ENCODE results near the gene MAP2K6.
A peak's percentile ranks its signal among the peaks of the same experiment; 100 is the strongest.

The MAP2K6 gene

GRCh38 chr17:69533481-69534234 lies 119.2 kb downstream of the MAP2K6 start:
- Histone ChIP-seq H2BK120ac (ENCODE audit: low read depth, low read length) (no peak overlapping the region), H3K4me3 (ENCODE audit: low read length) (no peak overlapping the region), H3K27me3 (ENCODE audit: insufficient read depth, low read length, poor library complexity) (no peaks in the 10 kb centered on the region), H3K23ac (ENCODE audit: low read length) (no peak overlapping the region), H3K79me2 (ENCODE audit: control insufficient read depth, insufficient read depth, low read length) (no peaks in the 10 kb centered on the region), H3K27ac (ENCODE audit: low read depth, low read length) (no peak overlapping the region), H3K4me1 (ENCODE audit: control insufficient read depth, low read depth, low read length) (no peaks in the 10 kb centered on the region), H3K18ac (ENCODE audit: low read length) (no peak overlapping the region), H3K4me2 (ENCODE audit: low read length) (no peak overlapping the region), H4K5ac (ENCODE audit: low read length) (no peak overlapping the region), H3K79me1 (ENCODE audit: low read length) (no peaks in the 10 kb centered on the region), H3K36me3 (ENCODE audit: control insufficient read depth, insufficient read depth, low read length) (no peaks in the 10 kb centered on the region), H4K8ac (ENCODE audit: low read depth, low read length) (no peak overlapping the region), H2BK15ac (replicated peaks; ENCODE audit: low read depth) (no peak overlapping the region), H3K56ac (ENCODE audit: low read length) (no peak overlapping the region), H3K4ac (ENCODE audit: low read depth, low read length) (no peak overlapping the region), H2BK5ac (ENCODE audit: low read length) (no peak overlapping the region), H3K9ac (ENCODE audit: low read length) (no peak overlapping the region), H2AK5ac (ENCODE audit: low read length) (no peak overlapping the region)
- peak; percentile 3 for DNase-seq
- WGBS (ENCODE audit: extremely low coverage, insufficient coverage, low lambda C conversion rate), result no CpG with 5 or more reads among the region's 11 CpGs

DNA sequence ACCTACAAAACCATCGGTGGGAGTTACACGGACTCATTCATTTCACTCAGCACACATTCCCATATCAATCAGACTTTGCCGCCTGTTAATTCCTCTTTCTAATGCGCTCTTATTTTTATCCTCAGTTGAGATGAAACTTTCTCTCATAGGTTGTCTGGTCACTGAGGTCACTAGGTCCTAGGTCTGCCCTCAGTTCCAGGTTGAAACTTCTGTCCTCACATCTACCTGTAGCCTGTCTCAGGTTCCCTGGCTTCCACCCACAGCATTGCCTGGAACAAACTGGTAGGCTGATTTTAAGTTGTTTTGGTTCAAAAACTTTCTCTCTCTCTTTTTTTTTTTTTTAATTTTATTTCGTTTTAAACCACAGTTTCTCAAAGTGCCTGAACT lies 119.7 kb downstream of the MAP2K6 start:
- Histone ChIP-seq H4K8ac (ENCODE audit: low read depth, low read length) (no peak overlapping the region), H3K56ac (ENCODE audit: low read length) (no peak overlapping the region), H4K5ac (ENCODE audit: low read length) (no peak overlapping the region), H2BK15ac (replicated peaks; ENCODE audit: low read depth) (no peak overlapping the region), H3K4me1 (ENCODE audit: control insufficient read depth, low read depth, low read length) (no peaks in the 10 kb centered on the region), H3K79me1 (ENCODE audit: low read length) (no peaks in the 10 kb centered on the region), H3K18ac (ENCODE audit: low read length) (no peak overlapping the region), H2BK120ac (ENCODE audit: low read depth, low read length) (no peak overlapping the region), H3K79me2 (ENCODE audit: control insufficient read depth, insufficient read depth, low read length) (no peaks in the 10 kb centered on the region), H3K4me3 (ENCODE audit: low read length) (no peak overlapping the region), H3K4ac (ENCODE audit: low read depth, low read length) (no peak overlapping the region), H3K4me2 (ENCODE audit: low read length) (no peak overlapping the region), H2BK5ac (ENCODE audit: low read length) (no peak overlapping the region), H3K27me3 (ENCODE audit: insufficient read depth, low read length, poor library complexity) (no peaks in the 10 kb centered on the region), H3K23ac (ENCODE audit: low read length) (no peak overlapping the region), H3K9ac (ENCODE audit: low read length) (no peak overlapping the region), H3K27ac (ENCODE audit: low read depth, low read length) (no peak overlapping the region), H3K36me3 (ENCODE audit: control insufficient read depth, insufficient read depth, low read length) (no peaks in the 10 kb centered on the region), H2AK5ac (ENCODE audit: low read length) (no peak overlapping the region)
- no peak for DNase-seq
- no CpG with 5 or more reads among the region's 5 CpGs for WGBS (ENCODE audit: extremely low coverage, insufficient coverage, low lambda C conversion rate)

DNA sequence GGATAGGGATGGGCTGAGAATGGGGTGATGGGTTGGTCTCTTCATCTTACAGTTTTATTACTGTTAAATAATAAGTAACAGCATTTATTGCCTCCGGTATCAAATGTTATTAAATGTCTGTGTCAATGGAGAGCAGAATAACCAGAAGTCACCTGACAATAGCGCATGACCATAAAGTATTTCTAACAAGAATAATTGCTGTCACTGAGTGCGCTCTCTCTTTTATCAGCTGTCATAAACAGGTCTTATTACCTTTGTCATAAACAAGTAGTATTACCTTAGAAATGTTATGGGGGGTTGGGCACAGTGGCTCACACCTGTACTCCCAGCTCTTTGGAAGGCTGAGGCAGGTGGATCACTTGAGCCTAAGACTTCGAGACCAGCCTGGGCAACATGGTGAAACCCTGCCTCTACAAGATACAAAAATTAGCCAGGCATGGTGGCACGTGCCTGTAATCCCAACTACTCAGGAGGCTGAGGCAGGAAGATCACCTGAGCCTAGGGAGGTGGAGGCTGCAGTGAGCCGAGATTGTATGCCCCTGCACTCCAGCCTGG lies 120.6 kb downstream of the MAP2K6 start:
- H4K5ac ChIP-seq (ENCODE audit: low read length), result no peak overlapping the region
- no peaks in the 10 kb centered on the region for H3K27me3 ChIP-seq (ENCODE audit: insufficient read depth, low read length, poor library complexity)
- no peak overlapping the region for H2BK5ac ChIP-seq (ENCODE audit: low read length)
- H3K4me2 ChIP-seq (ENCODE audit: low read length), result no peak overlapping the region
- no peaks in the 10 kb centered on the region for H3K79me1 ChIP-seq (ENCODE audit: low read length)
- no peak overlapping the region for H3K27ac ChIP-seq (ENCODE audit: low read depth, low read length)
- no peak overlapping the region for H2BK120ac ChIP-seq (ENCODE audit: low read depth, low read length)
- H3K36me3 ChIP-seq (ENCODE audit: control insufficient read depth, insufficient read depth, low read length), result no peaks in the 10 kb centered on the region
- H3K4me1 ChIP-seq (ENCODE audit: control insufficient read depth, low read depth, low read length), result no peaks in the 10 kb centered on the region
- H3K18ac ChIP-seq (ENCODE audit: low read length), result no peak overlapping the region
- no peak overlapping the region for H3K4me3 ChIP-seq (ENCODE audit: low read length)
- H2BK15ac ChIP-seq (replicated peaks; ENCODE audit: low read depth), result no peak overlapping the region
- no peak for DNase-seq
- no peak overlapping the region for H3K56ac ChIP-seq (ENCODE audit: low read length)
- H2AK5ac ChIP-seq (ENCODE audit: low read length), result no peak overlapping the region
- no peak overlapping the region for H4K8ac ChIP-seq (ENCODE audit: low read depth, low read length)
- H3K9ac ChIP-seq (ENCODE audit: low read length), result no peak overlapping the region
- H3K79me2 ChIP-seq (ENCODE audit: control insufficient read depth, insufficient read depth, low read length), result no peaks in the 10 kb centered on the region
- no peak overlapping the region for H3K4ac ChIP-seq (ENCODE audit: low read depth, low read length)
- H3K23ac ChIP-seq (ENCODE audit: low read length), result no peak overlapping the region
- WGBS (ENCODE audit: extremely low coverage, insufficient coverage, low lambda C conversion rate), result no CpG with 5 or more reads among the region's 6 CpGs

DNA sequence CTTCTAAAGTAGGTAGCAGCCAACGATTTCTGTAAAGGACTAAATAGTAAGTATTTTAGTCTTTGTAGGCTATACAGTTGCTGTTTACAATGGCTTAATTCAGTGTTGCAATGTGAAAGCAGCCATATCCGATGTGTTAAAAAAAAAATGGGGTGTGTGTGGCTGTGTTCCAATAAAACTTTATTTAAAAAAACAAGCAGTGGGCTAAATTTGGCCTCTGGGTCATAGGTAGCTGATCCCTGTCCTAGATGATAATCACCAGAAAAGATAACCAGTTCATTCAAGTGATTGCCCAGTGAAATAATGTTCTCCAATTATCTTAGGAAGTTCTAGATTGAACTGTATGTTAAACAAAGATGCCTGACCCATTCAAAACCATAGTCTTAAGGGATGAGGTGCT lies 124.3 kb downstream of the MAP2K6 start:
- H2BK5ac ChIP-seq (ENCODE audit: low read length), result no peak overlapping the region
- no peak overlapping the region for H4K8ac ChIP-seq (ENCODE audit: low read depth, low read length)
- no peak overlapping the region for H3K56ac ChIP-seq (ENCODE audit: low read length)
- no peaks in the 10 kb centered on the region for H3K79me1 ChIP-seq (ENCODE audit: low read length)
- no peak overlapping the region for H3K27ac ChIP-seq (ENCODE audit: low read depth, low read length)
- H3K9ac ChIP-seq (ENCODE audit: low read length), result no peak overlapping the region
- no peak overlapping the region for H3K4me2 ChIP-seq (ENCODE audit: low read length)
- H3K4ac ChIP-seq (ENCODE audit: low read depth, low read length), result no peak overlapping the region
- no peak overlapping the region for H2AK5ac ChIP-seq (ENCODE audit: low read length)
- no peaks in the 10 kb centered on the region for H3K36me3 ChIP-seq (ENCODE audit: control insufficient read depth, insufficient read depth, low read length)
- H3K23ac ChIP-seq (ENCODE audit: low read length), result no peak overlapping the region
- no CpG with 5 or more reads among the region's 2 CpGs for WGBS (ENCODE audit: extremely low coverage, insufficient coverage, low lambda C conversion rate)
- H3K79me2 ChIP-seq (ENCODE audit: control insufficient read depth, insufficient read depth, low read length), result no peaks in the 10 kb centered on the region
- no peak for DNase-seq
- H4K5ac ChIP-seq (ENCODE audit: low read length), result no peak overlapping the region
- no peak overlapping the region for H3K4me3 ChIP-seq (ENCODE audit: low read length)
- no peak overlapping the region for H2BK15ac ChIP-seq (replicated peaks; ENCODE audit: low read depth)
- no peaks in the 10 kb centered on the region for H3K27me3 ChIP-seq (ENCODE audit: insufficient read depth, low read length, poor library complexity)
- H3K4me1 ChIP-seq (ENCODE audit: control insufficient read depth, low read depth, low read length), result no peaks in the 10 kb centered on the region
- H2BK120ac ChIP-seq (ENCODE audit: low read depth, low read length), result no peak overlapping the region
- H3K18ac ChIP-seq (ENCODE audit: low read length), result no peak overlapping the region

DNA sequence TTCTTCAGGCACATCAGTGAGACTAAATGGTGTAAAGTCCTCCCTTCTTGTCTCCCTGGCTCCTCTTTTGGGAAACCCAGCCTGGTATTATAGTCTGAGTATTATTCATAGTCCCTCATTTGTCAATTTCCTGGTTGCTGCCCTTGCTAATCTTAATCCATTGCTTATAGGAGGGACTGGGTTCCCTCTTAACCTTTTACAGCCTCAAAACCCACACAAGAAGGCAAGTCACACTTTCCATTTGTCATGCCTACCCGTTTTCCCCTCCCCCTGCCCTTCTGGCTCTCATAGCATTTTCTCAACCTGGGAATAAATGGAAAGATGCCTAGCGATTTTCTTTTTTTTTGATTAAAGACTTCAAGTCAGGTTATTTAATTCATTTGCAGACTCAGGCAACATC lies 124.8 kb downstream of the MAP2K6 start:
- Histone ChIP-seq H4K5ac (ENCODE audit: low read length) (no peak overlapping the region), H3K27me3 (ENCODE audit: insufficient read depth, low read length, poor library complexity) (no peaks in the 10 kb centered on the region), H2BK15ac (replicated peaks; ENCODE audit: low read depth) (no peak overlapping the region), H3K4me3 (ENCODE audit: low read length) (no peak overlapping the region), H3K9ac (ENCODE audit: low read length) (no peak overlapping the region), H2AK5ac (ENCODE audit: low read length) (no peak overlapping the region), H2BK120ac (ENCODE audit: low read depth, low read length) (no peak overlapping the region), H3K23ac (ENCODE audit: low read length) (no peak overlapping the region), H3K79me2 (ENCODE audit: control insufficient read depth, insufficient read depth, low read length) (no peaks in the 10 kb centered on the region), H3K4me1 (ENCODE audit: control insufficient read depth, low read depth, low read length) (no peaks in the 10 kb centered on the region), H3K4me2 (ENCODE audit: low read length) (no peak overlapping the region), H3K18ac (ENCODE audit: low read length) (no peak overlapping the region), H4K8ac (ENCODE audit: low read depth, low read length) (no peak overlapping the region), H2BK5ac (ENCODE audit: low read length) (no peak overlapping the region), H3K4ac (ENCODE audit: low read depth, low read length) (no peak overlapping the region), H3K56ac (ENCODE audit: low read length) (no peak overlapping the region), H3K79me1 (ENCODE audit: low read length) (no peaks in the 10 kb centered on the region), H3K36me3 (ENCODE audit: control insufficient read depth, insufficient read depth, low read length) (no peaks in the 10 kb centered on the region), H3K27ac (ENCODE audit: low read depth, low read length) (no peak overlapping the region)
- DNase-seq, result no peak
- WGBS (ENCODE audit: extremely low coverage, insufficient coverage, low lambda C conversion rate), result no CpG with 5 or more reads among the region's 2 CpGs
